Upper lobe of right lung (tissue), 1 donor: ENCODE measurements around the gene CMTM7. TPM values are rescaled to one million over a fixed set of nuclear protein-coding genes. Genes with fewer than 3 reads are reported as not detected.

ENCODE experiments used
- ATAC-seq: fragments of 200-7000 bp; cut with Tn5 transposase; one replicate; pipeline ENCODE4 v1.9.1; 2020; ENCODE audit warnings: mild to moderate bottlenecking, moderate library complexity
- DNase-seq: peaks from one replicate; pipeline ENCODE4 v3.0.0-alpha.2; 2020
- H3K27ac ChIP-seq: fragments of 200-600 bp; one replicate; pipeline ENCODE4 v1.8.0; 2022
- H3K27me3 ChIP-seq: fragments of 200-600 bp; one replicate; pipeline ENCODE4 v1.8.0; 2022; ENCODE audit warnings: mild to moderate bottlenecking
- H3K36me3 ChIP-seq: fragments of 200-600 bp; one replicate; pipeline ENCODE4 v1.8.0; 2022
- H3K4me1 ChIP-seq: fragments of 200-600 bp; one replicate; pipeline ENCODE4 v1.8.0; 2022
- H3K4me3 ChIP-seq: fragments of 200-600 bp; one replicate; pipeline ENCODE4 v1.8.0; 2022; ENCODE audit warnings: mild to moderate bottlenecking
- H3K9me3 ChIP-seq: fragments of 200-600 bp; one replicate; pipeline ENCODE4 v1.8.0; 2022
- intact Hi-C: fragments of 100-400 bp; cut with DNase I; formaldehyde crosslinking; loops from one replicate; pipeline ENCODE4 v1.11.0; 2022
- total RNA-seq: library from RNA; stranded (reverse); fragmentation: NEBNext Ultra II Directional; extraction: Animal tissue kit (Norgen Biotek cat#: 25700); gene quantifications from one replicate; pipeline ENCODE4 v1.2.1, GENCODE V29; 2021
- TF ChIP-seq, protein P1 (sequence below): fragments of 200-600 bp; IDR thresholded peaks from one replicate; pipeline ENCODE4 v1.8.0; 2022; ENCODE audit warnings: antibody characterized with exemption
- donor health status: DM: no; HTN: yes; CAD: no; lungs with severe emphysema.

The CMTM7 gene
- total RNA-seq, 1 donor from 2014 or later: 53.2 TPM

DNA sequence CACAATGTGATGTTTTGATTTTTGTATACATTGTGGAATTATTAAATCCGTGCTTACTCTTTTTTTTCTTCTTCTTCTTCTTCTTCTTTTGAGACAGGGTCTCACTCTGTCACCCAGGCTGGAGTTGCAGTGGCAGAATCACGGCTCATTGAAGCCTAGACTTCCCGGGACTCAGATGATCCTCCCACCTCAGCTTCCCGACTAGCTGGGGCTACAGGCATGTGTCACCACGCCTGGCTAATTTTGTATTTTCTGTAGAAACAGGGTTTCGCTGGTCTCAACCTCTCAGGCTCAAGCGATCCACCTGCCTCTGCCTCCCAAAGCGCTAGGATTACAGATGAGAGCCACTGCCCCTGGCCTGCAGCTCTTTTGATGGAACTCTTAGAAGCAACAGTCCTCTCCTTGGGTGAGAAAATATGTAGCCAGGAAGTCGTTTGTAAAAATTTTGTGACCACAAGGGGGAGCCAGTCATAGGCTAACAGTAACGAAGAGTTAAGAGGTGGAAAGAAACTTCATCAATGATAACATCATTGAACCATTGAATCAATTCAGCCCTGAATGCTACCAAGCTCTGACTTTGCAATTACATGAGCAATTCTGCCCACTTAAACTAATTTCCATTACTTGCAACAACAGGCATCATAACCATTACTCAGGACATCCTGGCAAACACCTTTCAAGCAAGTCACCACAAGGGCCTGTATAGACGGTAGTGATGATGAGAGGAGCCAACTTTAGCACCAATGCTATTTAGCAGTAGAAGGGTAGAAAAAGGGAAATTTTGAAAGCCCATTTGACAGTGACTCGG, 16.7 kb upstream of the CMTM7 start:
- H3K9me3 ChIP-seq: no peaks in the 10 kb centered on the region

DNA sequence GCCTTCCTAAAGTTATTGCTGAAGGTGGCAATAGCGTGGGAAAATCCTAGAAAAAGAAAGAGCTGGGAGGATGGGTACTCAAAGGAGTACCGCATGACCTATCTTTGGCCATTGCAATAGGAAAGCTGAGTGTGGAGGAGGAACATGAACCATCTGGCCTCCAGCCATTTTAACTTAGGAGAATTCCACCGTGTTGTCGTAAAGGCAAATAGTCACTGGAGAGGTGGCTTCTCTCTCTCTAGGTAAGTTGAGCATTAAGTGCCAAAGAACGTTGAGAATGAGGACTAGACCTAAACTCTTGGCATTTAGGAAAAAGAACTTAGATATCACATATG, 16.1 kb upstream of the CMTM7 start:
- H3K36me3 ChIP-seq: no peaks in the 10 kb centered on the region
- H3K27me3 ChIP-seq: no peaks in the 10 kb centered on the region
- no peaks in the 10 kb centered on the region for H3K9me3 ChIP-seq
- TF ChIP-seq, protein P1, sequence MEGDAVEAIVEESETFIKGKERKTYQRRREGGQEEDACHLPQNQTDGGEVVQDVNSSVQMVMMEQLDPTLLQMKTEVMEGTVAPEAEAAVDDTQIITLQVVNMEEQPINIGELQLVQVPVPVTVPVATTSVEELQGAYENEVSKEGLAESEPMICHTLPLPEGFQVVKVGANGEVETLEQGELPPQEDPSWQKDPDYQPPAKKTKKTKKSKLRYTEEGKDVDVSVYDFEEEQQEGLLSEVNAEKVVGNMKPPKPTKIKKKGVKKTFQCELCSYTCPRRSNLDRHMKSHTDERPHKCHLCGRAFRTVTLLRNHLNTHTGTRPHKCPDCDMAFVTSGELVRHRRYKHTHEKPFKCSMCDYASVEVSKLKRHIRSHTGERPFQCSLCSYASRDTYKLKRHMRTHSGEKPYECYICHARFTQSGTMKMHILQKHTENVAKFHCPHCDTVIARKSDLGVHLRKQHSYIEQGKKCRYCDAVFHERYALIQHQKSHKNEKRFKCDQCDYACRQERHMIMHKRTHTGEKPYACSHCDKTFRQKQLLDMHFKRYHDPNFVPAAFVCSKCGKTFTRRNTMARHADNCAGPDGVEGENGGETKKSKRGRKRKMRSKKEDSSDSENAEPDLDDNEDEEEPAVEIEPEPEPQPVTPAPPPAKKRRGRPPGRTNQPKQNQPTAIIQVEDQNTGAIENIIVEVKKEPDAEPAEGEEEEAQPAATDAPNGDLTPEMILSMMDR: no peak
- H3K4me1 ChIP-seq: no peaks in the 10 kb centered on the region
- no peak overlapping the region for H3K27ac ChIP-seq
- no peak for ATAC-seq
- DNase-seq: no peak
- H3K4me3 ChIP-seq: no peak overlapping the region
- intact Hi-C loops: no loop called here

More for the DNA sequence above, 16.7 kb upstream of the CMTM7 start:
- Histone ChIP-seq H3K27me3 (no peaks in the 10 kb centered on the region), H3K36me3 (no peaks in the 10 kb centered on the region), H3K4me3 (no peak overlapping the region), H3K4me1 (no peaks in the 10 kb centered on the region), H3K27ac (no peak overlapping the region)
- DNase-seq (no peak), ATAC-seq (peak; percentile 88)
- intact Hi-C loops: no loop called here
- TF ChIP-seq, protein P1: peak; percentile 73

DNA sequence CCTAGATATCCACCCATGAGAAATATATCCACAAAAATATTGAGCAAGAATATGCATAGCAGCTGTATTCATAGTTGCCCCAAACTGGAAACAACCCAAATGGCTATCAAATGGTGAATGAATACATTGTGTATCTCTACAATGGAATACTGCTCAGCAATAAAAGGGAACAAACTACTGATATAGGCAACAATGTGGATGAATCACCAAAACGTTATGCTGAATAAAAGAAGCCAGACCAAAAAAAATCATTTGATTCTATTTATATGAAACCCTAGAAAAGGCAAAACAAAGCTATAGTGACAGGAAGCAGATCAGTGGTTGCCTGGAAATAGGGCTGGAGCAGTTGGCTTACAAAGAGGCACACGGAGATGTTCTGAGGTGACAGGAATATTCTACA, 15.5 kb upstream of the CMTM7 start:
- intact Hi-C loops: no loop called here
- Histone ChIP-seq H3K27ac (no peak overlapping the region), H3K4me1 (no peaks in the 10 kb centered on the region), H3K4me3 (no peak overlapping the region), H3K36me3 (no peaks in the 10 kb centered on the region), H3K9me3 (no peaks in the 10 kb centered on the region), H3K27me3 (no peaks in the 10 kb centered on the region)
- ATAC-seq: no peak
- DNase-seq: no peak
- TF ChIP-seq, protein P1: no peak

DNA sequence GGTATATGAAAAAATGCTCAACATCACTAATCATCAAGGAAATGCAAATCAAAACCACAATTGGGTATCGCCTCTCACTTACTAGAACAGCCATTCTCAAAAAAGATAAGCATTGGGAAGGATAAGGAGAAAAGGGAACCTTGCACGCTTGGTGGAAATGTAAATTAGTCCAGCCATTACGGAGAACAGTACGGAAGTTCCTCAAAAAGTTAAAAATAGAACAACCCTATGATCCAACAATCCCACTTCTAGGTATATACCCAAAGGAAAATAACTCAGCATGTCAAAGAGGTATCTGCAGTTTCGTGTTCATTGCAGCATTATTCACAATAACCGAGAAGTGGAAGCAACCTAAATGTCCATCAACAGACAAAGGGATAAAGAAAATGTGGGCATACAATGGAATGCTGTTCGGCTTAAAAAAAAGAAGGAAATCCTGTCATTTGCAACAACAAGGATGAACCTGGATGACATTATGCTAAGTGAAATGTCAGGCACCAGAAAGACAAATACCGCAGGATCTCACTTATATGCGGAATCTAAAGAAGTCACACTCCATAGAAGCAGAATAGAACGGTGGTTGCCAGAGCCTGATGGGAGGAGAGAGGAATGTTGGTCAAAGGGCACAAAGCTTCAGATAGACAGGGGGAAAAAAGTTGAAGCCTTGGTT, 11.7 kb upstream of the CMTM7 start:
- no peak for DNase-seq
- TF ChIP-seq, protein P1: no peak
- no peaks in the 10 kb centered on the region for H3K36me3 ChIP-seq
- H3K4me1 ChIP-seq: no peaks in the 10 kb centered on the region
- no peaks in the 10 kb centered on the region for H3K9me3 ChIP-seq
- intact Hi-C loops: no loop called here
- ATAC-seq: no peak
- no peaks in the 10 kb centered on the region for H3K27me3 ChIP-seq
- no peak overlapping the region for H3K27ac ChIP-seq
- H3K4me3 ChIP-seq: no peak overlapping the region

- intact Hi-C loops: no loop called here
- ATAC-seq: no peak
Observed at GRCh38 chr3:32381922-32382321, 9.7 kb upstream of the CMTM7 start.

More at GRCh38 chr3:32381922-32382321, 9.7 kb upstream of the CMTM7 start:
- Histone ChIP-seq H3K36me3 (no peaks in the 10 kb centered on the region), H3K4me1 (no peaks in the 10 kb centered on the region), H3K27ac (no peak overlapping the region), H3K9me3 (no peaks in the 10 kb centered on the region), H3K4me3 (no peak overlapping the region), H3K27me3 (no peaks in the 10 kb centered on the region)
- no peak for DNase-seq
- TF ChIP-seq, protein P1: no peak
